Measurements from ENCODE around the gene NTM.

NTM gene

DNA sequence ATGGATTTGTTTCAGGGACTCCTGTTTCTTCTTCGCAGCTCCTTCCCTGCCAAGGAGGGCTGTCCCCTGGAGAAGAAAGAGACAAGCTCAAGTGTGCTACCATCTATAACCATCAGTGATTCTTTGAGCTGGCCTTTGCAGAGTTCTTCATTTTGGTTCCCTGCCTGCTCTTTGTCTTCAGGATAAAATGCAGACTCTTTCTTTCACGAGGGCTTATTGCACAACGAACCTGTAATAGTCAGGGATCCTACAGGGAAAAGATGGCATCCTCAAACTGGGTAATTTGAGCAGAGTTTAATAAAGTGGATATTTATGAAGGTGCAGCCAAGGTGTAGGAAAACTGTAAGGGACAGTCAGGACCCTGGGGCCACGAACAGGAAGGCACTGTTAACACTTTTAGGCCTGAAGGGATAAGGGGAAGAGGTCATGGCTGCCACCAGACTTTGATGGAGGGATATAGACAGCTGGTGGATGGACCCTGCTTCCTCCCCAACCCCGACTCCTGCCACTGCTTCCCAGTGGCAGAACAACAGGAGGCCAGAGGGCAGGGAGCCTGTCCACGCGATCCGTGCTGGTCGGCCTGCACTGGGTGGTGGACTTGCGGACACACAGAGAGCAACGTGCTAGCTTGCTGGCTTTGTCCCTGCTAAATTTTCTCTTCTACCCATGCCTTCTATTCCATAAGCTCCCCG is 767.0 kb downstream of the NTM start:
- TF ChIP-seq, protein P1, sequence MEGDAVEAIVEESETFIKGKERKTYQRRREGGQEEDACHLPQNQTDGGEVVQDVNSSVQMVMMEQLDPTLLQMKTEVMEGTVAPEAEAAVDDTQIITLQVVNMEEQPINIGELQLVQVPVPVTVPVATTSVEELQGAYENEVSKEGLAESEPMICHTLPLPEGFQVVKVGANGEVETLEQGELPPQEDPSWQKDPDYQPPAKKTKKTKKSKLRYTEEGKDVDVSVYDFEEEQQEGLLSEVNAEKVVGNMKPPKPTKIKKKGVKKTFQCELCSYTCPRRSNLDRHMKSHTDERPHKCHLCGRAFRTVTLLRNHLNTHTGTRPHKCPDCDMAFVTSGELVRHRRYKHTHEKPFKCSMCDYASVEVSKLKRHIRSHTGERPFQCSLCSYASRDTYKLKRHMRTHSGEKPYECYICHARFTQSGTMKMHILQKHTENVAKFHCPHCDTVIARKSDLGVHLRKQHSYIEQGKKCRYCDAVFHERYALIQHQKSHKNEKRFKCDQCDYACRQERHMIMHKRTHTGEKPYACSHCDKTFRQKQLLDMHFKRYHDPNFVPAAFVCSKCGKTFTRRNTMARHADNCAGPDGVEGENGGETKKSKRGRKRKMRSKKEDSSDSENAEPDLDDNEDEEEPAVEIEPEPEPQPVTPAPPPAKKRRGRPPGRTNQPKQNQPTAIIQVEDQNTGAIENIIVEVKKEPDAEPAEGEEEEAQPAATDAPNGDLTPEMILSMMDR (conservative IDR thresholded peaks at IDR 0.05; ENCODE audit: low read length): no peak
- TF ChIP-seq EZH2phosphoT487 (IDR thresholded peaks at IDR 0.05; ENCODE audit: borderline replicate concordance): no peak
- H4K20me1 ChIP-seq (ENCODE audit: insufficient read depth, low read length, poor library complexity, severe bottlenecking): no peaks in the 10 kb centered on the region
- no peak overlapping the region for H2AFZ ChIP-seq (ENCODE audit: low read length)
- H3K9ac ChIP-seq (ENCODE audit: low read depth, low read length, poor library complexity, severe bottlenecking): no peak overlapping the region
- no peak overlapping the region for H3K4me3 ChIP-seq (ENCODE audit: low read length, poor library complexity, severe bottlenecking)
- no peaks in the 10 kb centered on the region for H3K9me3 ChIP-seq (ENCODE audit: insufficient read depth, low read depth, low read length)
- no peak overlapping the region for H3K4me2 ChIP-seq (ENCODE audit: low read depth, low read length, poor library complexity, severe bottlenecking)
- H3F3A ChIP-seq (ENCODE audit: low read depth): no peaks in the 10 kb centered on the region
- no peaks in the 10 kb centered on the region for H3K79me2 ChIP-seq (ENCODE audit: insufficient read depth, low read length)
- no peaks in the 10 kb centered on the region for H3K4me1 ChIP-seq (ENCODE audit: insufficient read depth, low read length, poor library complexity, severe bottlenecking)
- H3K36me3 ChIP-seq (ENCODE audit: insufficient read depth, low read length): no peaks in the 10 kb centered on the region
- H3K9me2 ChIP-seq (replicated peaks; ENCODE audit: low read depth, low read length): no peaks in the 10 kb centered on the region
- H3K27me3 ChIP-seq (ENCODE audit: insufficient read depth, low read length, poor library complexity, severe bottlenecking): no peaks in the 10 kb centered on the region

DNA sequence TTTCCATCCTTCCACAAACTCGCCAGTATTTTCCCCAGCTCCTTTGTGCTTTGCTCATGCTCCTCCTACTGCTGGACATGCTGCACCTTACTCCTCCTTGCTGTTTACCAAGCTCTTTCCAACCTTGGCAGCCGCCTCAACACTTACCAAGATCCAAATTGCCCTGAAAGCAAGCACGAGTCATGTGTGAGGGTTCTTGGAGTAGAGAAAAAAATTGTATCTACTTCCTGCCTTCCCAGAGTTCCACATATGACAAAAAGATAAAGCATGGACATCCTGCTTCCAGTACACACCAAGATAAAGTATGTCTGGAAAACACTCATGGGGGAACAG is 767.5 kb downstream of the NTM start:
- H2AFZ ChIP-seq (ENCODE audit: low read length): no peak overlapping the region
- H3K4me3 ChIP-seq (ENCODE audit: low read length, poor library complexity, severe bottlenecking): no peak overlapping the region
- no peak overlapping the region for H3K9ac ChIP-seq (ENCODE audit: low read depth, low read length, poor library complexity, severe bottlenecking)
- no peak overlapping the region for H3K4me2 ChIP-seq (ENCODE audit: low read depth, low read length, poor library complexity, severe bottlenecking)
- H3K79me2 ChIP-seq (ENCODE audit: insufficient read depth, low read length): no peaks in the 10 kb centered on the region
- no peaks in the 10 kb centered on the region for H3K9me3 ChIP-seq (ENCODE audit: insufficient read depth, low read depth, low read length)
- no peaks in the 10 kb centered on the region for H3K4me1 ChIP-seq (ENCODE audit: insufficient read depth, low read length, poor library complexity, severe bottlenecking)
- no peaks in the 10 kb centered on the region for H3K27me3 ChIP-seq (ENCODE audit: insufficient read depth, low read length, poor library complexity, severe bottlenecking)
- TF ChIP-seq, protein P1 (conservative IDR thresholded peaks at IDR 0.05; ENCODE audit: low read length): no peak
- TF ChIP-seq EZH2phosphoT487 (IDR thresholded peaks at IDR 0.05; ENCODE audit: borderline replicate concordance): no peak
- no peaks in the 10 kb centered on the region for H3K36me3 ChIP-seq (ENCODE audit: insufficient read depth, low read length)
- no peaks in the 10 kb centered on the region for H3F3A ChIP-seq (ENCODE audit: low read depth)
- H4K20me1 ChIP-seq (ENCODE audit: insufficient read depth, low read length, poor library complexity, severe bottlenecking): no peaks in the 10 kb centered on the region
- H3K9me2 ChIP-seq (replicated peaks; ENCODE audit: low read depth, low read length): no peaks in the 10 kb centered on the region

DNA sequence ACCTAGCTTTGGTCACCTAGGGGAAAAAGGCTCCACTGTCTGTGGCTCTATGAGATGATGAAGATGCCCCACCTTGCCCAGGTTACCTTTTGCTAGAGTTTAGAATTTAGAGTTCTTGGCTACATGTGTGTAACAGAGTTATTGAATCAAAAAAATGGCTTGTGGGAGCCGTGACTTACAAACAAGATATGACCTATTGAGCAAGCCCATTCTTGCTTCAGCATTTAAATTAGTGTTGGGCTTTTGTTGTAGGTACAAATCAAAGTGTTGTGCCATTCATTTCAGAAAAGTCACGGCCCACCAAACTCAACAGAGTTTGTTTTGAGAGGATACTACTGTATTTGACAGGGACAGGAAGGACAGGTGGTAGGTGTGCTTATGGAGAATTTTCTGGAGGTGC is 768.8 kb downstream of the NTM start:
- H3K4me3 ChIP-seq (ENCODE audit: low read length, poor library complexity, severe bottlenecking): no peak overlapping the region
- H3K79me2 ChIP-seq (ENCODE audit: insufficient read depth, low read length): no peaks in the 10 kb centered on the region
- no peaks in the 10 kb centered on the region for H3K27me3 ChIP-seq (ENCODE audit: insufficient read depth, low read length, poor library complexity, severe bottlenecking)
- no peaks in the 10 kb centered on the region for H3K9me3 ChIP-seq (ENCODE audit: insufficient read depth, low read depth, low read length)
- no peaks in the 10 kb centered on the region for H3F3A ChIP-seq (ENCODE audit: low read depth)
- no peak overlapping the region for H3K9ac ChIP-seq (ENCODE audit: low read depth, low read length, poor library complexity, severe bottlenecking)
- no peak overlapping the region for H2AFZ ChIP-seq (ENCODE audit: low read length)
- no peaks in the 10 kb centered on the region for H4K20me1 ChIP-seq (ENCODE audit: insufficient read depth, low read length, poor library complexity, severe bottlenecking)
- H3K9me2 ChIP-seq (replicated peaks; ENCODE audit: low read depth, low read length): no peaks in the 10 kb centered on the region
- H3K4me1 ChIP-seq (ENCODE audit: insufficient read depth, low read length, poor library complexity, severe bottlenecking): no peaks in the 10 kb centered on the region
- no peak overlapping the region for H3K4me2 ChIP-seq (ENCODE audit: low read depth, low read length, poor library complexity, severe bottlenecking)
- TF ChIP-seq, protein P1 (conservative IDR thresholded peaks at IDR 0.05; ENCODE audit: low read length): no peak
- no peak for TF ChIP-seq EZH2phosphoT487 (IDR thresholded peaks at IDR 0.05; ENCODE audit: borderline replicate concordance)
- H3K36me3 ChIP-seq (ENCODE audit: insufficient read depth, low read length): no peaks in the 10 kb centered on the region

All from Loucy (cell line).